H1 (cell line): ENCODE data around the gene PPP6R1. TPM values are rescaled to one million over a fixed set of nuclear protein-coding genes. Genes with fewer than 3 reads are reported as not detected.

Experiments
- polyA plus RNA-seq, 7 experiments: library from polyadenylated mRNA; depleted of rRNA in 3 of 7; stranded (reverse) in 5 of 7; unstranded in 2 of 7; fragments of >200 nt in 5 of 7; fragments of 200-250 nt in 2 of 7; gene quantifications; 1 replicate in 5 of 7; 2 replicates in 1 of 7; 4 replicates in 1 of 7; pipeline versions ENCODE4 v1.2.1 to v1.2.3, GENCODE V29; 2011 to 2013; ENCODE audit warnings: missing spikeins in 2 of 7, mixed read lengths in 2 of 7
- total RNA-seq: library from RNA; stranded (reverse); fragmentation: NEBNext Ultra II Directional; extraction: Animal tissue kit (Norgen Biotek cat#: 25700); gene quantifications from 2 replicates; pipeline ENCODE4 v1.2.1, GENCODE V29; 2021
- TF ChIP-seq, protein P1 (sequence below): fragments of 300-600 bp; sonication (generic); IDR thresholded peaks from 2 replicates; pipeline ENCODE4 v1.7.1; 2012; ENCODE audit warnings: low read length, moderate library complexity, mild to moderate bottlenecking, inconsistent platforms; ENCODE audit not compliant: insufficient replicate concordance

The PPP6R1 gene
- total and polyA plus RNA-seq, 2 of the 8 experiments (the other 6 are each of a cell fraction or from before 2014, with no cell fraction given): 36.4 to 74.4 TPM

DNA sequence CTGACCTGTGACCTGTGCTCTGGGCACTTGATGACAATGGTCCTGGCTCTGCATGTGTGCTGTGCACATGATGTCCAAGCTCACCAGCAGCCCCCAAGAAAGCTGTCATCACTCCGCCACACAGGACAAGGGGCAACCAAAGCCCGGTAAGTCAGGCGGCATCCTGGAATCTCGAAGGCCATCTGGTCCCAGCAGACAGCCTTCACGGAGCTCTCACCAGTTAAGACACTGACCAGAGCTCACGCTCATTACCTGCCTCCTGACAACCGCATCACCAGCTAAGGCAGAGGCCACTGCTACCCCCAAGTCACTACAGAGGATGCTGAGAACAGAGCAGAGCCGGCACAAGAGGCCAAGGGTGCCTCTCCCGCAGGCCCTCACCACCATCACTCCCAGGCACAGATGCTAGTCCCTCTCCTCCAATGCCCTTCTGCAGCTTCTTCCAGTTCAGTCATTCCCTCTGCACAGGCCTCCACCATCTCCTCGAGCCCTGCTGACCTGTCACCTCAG, 10.6 kb downstream of the PPP6R1 start (continued):
- TF ChIP-seq, protein P1, sequence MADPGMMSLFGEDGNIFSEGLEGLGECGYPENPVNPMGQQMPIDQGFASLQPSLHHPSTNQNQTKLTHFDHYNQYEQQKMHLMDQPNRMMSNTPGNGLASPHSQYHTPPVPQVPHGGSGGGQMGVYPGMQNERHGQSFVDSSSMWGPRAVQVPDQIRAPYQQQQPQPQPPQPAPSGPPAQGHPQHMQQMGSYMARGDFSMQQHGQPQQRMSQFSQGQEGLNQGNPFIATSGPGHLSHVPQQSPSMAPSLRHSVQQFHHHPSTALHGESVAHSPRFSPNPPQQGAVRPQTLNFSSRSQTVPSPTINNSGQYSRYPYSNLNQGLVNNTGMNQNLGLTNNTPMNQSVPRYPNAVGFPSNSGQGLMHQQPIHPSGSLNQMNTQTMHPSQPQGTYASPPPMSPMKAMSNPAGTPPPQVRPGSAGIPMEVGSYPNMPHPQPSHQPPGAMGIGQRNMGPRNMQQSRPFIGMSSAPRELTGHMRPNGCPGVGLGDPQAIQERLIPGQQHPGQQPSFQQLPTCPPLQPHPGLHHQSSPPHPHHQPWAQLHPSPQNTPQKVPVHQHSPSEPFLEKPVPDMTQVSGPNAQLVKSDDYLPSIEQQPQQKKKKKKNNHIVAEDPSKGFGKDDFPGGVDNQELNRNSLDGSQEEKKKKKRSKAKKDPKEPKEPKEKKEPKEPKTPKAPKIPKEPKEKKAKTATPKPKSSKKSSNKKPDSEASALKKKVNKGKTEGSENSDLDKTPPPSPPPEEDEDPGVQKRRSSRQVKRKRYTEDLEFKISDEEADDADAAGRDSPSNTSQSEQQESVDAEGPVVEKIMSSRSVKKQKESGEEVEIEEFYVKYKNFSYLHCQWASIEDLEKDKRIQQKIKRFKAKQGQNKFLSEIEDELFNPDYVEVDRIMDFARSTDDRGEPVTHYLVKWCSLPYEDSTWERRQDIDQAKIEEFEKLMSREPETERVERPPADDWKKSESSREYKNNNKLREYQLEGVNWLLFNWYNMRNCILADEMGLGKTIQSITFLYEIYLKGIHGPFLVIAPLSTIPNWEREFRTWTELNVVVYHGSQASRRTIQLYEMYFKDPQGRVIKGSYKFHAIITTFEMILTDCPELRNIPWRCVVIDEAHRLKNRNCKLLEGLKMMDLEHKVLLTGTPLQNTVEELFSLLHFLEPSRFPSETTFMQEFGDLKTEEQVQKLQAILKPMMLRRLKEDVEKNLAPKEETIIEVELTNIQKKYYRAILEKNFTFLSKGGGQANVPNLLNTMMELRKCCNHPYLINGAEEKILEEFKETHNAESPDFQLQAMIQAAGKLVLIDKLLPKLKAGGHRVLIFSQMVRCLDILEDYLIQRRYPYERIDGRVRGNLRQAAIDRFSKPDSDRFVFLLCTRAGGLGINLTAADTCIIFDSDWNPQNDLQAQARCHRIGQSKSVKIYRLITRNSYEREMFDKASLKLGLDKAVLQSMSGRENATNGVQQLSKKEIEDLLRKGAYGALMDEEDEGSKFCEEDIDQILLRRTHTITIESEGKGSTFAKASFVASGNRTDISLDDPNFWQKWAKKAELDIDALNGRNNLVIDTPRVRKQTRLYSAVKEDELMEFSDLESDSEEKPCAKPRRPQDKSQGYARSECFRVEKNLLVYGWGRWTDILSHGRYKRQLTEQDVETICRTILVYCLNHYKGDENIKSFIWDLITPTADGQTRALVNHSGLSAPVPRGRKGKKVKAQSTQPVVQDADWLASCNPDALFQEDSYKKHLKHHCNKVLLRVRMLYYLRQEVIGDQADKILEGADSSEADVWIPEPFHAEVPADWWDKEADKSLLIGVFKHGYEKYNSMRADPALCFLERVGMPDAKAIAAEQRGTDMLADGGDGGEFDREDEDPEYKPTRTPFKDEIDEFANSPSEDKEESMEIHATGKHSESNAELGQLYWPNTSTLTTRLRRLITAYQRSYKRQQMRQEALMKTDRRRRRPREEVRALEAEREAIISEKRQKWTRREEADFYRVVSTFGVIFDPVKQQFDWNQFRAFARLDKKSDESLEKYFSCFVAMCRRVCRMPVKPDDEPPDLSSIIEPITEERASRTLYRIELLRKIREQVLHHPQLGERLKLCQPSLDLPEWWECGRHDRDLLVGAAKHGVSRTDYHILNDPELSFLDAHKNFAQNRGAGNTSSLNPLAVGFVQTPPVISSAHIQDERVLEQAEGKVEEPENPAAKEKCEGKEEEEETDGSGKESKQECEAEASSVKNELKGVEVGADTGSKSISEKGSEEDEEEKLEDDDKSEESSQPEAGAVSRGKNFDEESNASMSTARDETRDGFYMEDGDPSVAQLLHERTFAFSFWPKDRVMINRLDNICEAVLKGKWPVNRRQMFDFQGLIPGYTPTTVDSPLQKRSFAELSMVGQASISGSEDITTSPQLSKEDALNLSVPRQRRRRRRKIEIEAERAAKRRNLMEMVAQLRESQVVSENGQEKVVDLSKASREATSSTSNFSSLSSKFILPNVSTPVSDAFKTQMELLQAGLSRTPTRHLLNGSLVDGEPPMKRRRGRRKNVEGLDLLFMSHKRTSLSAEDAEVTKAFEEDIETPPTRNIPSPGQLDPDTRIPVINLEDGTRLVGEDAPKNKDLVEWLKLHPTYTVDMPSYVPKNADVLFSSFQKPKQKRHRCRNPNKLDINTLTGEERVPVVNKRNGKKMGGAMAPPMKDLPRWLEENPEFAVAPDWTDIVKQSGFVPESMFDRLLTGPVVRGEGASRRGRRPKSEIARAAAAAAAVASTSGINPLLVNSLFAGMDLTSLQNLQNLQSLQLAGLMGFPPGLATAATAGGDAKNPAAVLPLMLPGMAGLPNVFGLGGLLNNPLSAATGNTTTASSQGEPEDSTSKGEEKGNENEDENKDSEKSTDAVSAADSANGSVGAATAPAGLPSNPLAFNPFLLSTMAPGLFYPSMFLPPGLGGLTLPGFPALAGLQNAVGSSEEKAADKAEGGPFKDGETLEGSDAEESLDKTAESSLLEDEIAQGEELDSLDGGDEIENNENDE: no peak
- TF ChIP-seq, all 59 proteins: peak for 0
